HepG2 (cell line): ENCODE results near the gene CD109. TPM values are rescaled to one million over a fixed set of nuclear protein-coding genes. Genes with fewer than 3 reads are reported as not detected.

Source experiments
- ATAC-seq: fragments of 200-7000 bp; cut with Tn5 transposase; 3 replicates; pipeline ENCODE4 v1.9.1; 2020; ENCODE audit warnings: mild to moderate bottlenecking, moderate library complexity
- BruUV-seq: library from RNA; stranded (reverse); fragments of 400-500 nt; replicated peaks from 2 replicates; lab custom pipeline; 2021; lab: Mats Ljungman, UMichigan
- CTCF ChIA-PET: fragments of 300-600 bp; formaldehyde crosslinking; extraction: SDS; loops from one replicate; lab custom pipeline; 2021; ENCODE audit warnings: low total read pairs, inconsistent platforms, low intra/inter-chr PET ratio; lab: Yijun Ruan, JAX
- POLR2A ChIA-PET: fragments of 350-600 bp; sonication (Branson Sonifier 250); formaldehyde crosslinking; loops from one replicate; lab custom pipeline; 2020; ENCODE audit warnings: antibody characterized with exemption, inconsistent platforms; lab: Yijun Ruan, JAX
- DNase-seq: peaks from one replicate; pipeline ENCODE4 v3.0.0-alpha.2; 2015; ENCODE audit warnings: low spot score
- FAIRE-seq: peaks from 3 replicates; lab custom pipeline; 2011; peaks lifted over from hg19 to GRCh38; lab: Jason Lieb, UNC
- H2AFZ ChIP-seq: one replicate; pipeline ENCODE4 v1.6.1; 2011; ENCODE audit warnings: low read length, inconsistent platforms
- H3K27ac ChIP-seq: fragments of 300-600 bp; 3 replicates; pipeline ENCODE4 v1.8.0; 2011; ENCODE audit warnings: mixed run types, mild to moderate bottlenecking, mixed read lengths, low read length, inconsistent platforms; ENCODE audit not compliant: insufficient read depth; ENCODE audit errors: extremely low read length
- H3K27me3 ChIP-seq, 2 experiments: fragments of 200-600 bp in 1 of 2; 2 replicates in 1 of 2; 3 replicates in 1 of 2; pipeline versions ENCODE4 v1.6.0 to v1.8.0; 2011; ENCODE audit warnings: low read length in 2 of 2, mild to moderate bottlenecking in 2 of 2, moderate library complexity in 2 of 2, inconsistent platforms in 1 of 2; ENCODE audit not compliant: insufficient read depth in 2 of 2, control insufficient read depth in 1 of 2
- H3K36me3 ChIP-seq, 2 experiments: fragments of 200-600 bp in 1 of 2; replicated peaks in 1 of 2; 2 replicates in 1 of 2; 3 replicates in 1 of 2; pipeline versions ENCODE4 v1.5.1 to v1.8.0; 2011; ENCODE audit warnings: low read length in 2 of 2, inconsistent platforms in 1 of 2; ENCODE audit not compliant: insufficient read depth in 2 of 2, control insufficient read depth in 1 of 2
- H3K4me1 ChIP-seq: 2 replicates; pipeline ENCODE4 v1.5.1; 2012; ENCODE audit warnings: low read length, inconsistent platforms; ENCODE audit not compliant: insufficient read depth
- H3K4me2 ChIP-seq: 2 replicates; pipeline ENCODE4 v1.6.0; 2011; ENCODE audit warnings: low read depth, low read length, inconsistent platforms
- H3K4me3 ChIP-seq, 3 experiments: fragments of 200-600 bp in 1 of 3; sonication (generic), shearing (Covaris generic) in 1 of 3; replicated peaks in 1 of 3; 2 replicates each; pipeline ENCODE4 v1.5.1; 2011 to 2016; ENCODE audit warnings: low read length in 3 of 3, inconsistent platforms in 2 of 3, low read depth in 2 of 3, mild to moderate bottlenecking in 2 of 3, control low read depth in 1 of 3, mixed read lengths in 1 of 3; ENCODE audit not compliant: insufficient read depth in 1 of 3
- H3K79me2 ChIP-seq: one replicate; pipeline ENCODE4 v1.6.1; 2011; ENCODE audit warnings: low read length, inconsistent platforms; ENCODE audit not compliant: insufficient read depth
- H3K9ac ChIP-seq: 2 replicates; pipeline ENCODE4 v1.6.0; 2011; ENCODE audit warnings: mild to moderate bottlenecking, low read depth, low read length, inconsistent platforms; ENCODE audit not compliant: insufficient read depth
- H3K9me3 ChIP-seq: 2 replicates; pipeline ENCODE4 v1.5.1; 2012; ENCODE audit warnings: mild to moderate bottlenecking, low read length
- H4K20me1 ChIP-seq: 2 replicates; pipeline ENCODE4 v1.6.0; 2011; ENCODE audit warnings: inconsistent platforms, mild to moderate bottlenecking, low read length, moderate library complexity; ENCODE audit not compliant: insufficient read depth
- DNMT1 ChIP-seq: sonication (generic); formaldehyde crosslinking; IDR thresholded peaks from 2 replicates; pipeline ENCODE4 v1.5.1; 2020; ENCODE audit warnings: mild to moderate bottlenecking, missing genetic modification reagents
- FLYWCH1 ChIP-seq: sonication (generic); formaldehyde crosslinking; IDR thresholded peaks from 2 replicates; pipeline ENCODE4 v1.8.1; 2023; ENCODE audit warnings: mild to moderate bottlenecking, missing genetic modification reagents
- GTF2F1 ChIP-seq: fragments of 150-350 bp; IDR thresholded peaks from 2 replicates; pipeline ENCODE4 v1.6.1; 2014; ENCODE audit warnings: low read length
- HOXA5 ChIP-seq: sonication (generic); formaldehyde crosslinking; IDR thresholded peaks from 2 replicates; pipeline ENCODE4 v1.4.0; 2020; ENCODE audit warnings: missing genetic modification reagents
- RARA ChIP-seq: IDR thresholded peaks from 2 replicates; pipeline ENCODE4 v1.6.1; 2016; ENCODE audit warnings: missing genetic modification reagents, missing compliant biosample characterization
- TIGD3 ChIP-seq: sonication (generic); formaldehyde crosslinking; IDR thresholded peaks from 2 replicates; pipeline ENCODE4 v1.5.1; 2020; ENCODE audit warnings: mild to moderate bottlenecking, missing genetic modification reagents, borderline replicate concordance
- ZFP41 ChIP-seq: sonication (generic); formaldehyde crosslinking; IDR thresholded peaks from 2 replicates; pipeline ENCODE4 v1.4.0; 2020; ENCODE audit warnings: mild to moderate bottlenecking, missing genetic modification reagents, borderline replicate concordance
- ZNF326 ChIP-seq: sonication (generic); formaldehyde crosslinking; IDR thresholded peaks from 2 replicates; pipeline ENCODE4 v1.4.0; 2020; ENCODE audit warnings: missing genetic modification reagents, borderline replicate concordance
- ZNF430 ChIP-seq: sonication (generic); formaldehyde crosslinking; IDR thresholded peaks from 2 replicates; pipeline ENCODE4 v1.9.0; 2021; ENCODE audit warnings: mild to moderate bottlenecking, missing genetic modification reagents
- ZNF790 ChIP-seq: sonication (generic); formaldehyde crosslinking; IDR thresholded peaks from 2 replicates; pipeline ENCODE4 v1.8.0; 2022; ENCODE audit warnings: missing genetic modification reagents, mild to moderate bottlenecking, borderline replicate concordance
- whole genome bisulfite sequencing: methylation state at CpG from one replicate; pipeline ENCODE4 v1.1.6; 2017; ENCODE audit warnings: low lambda C conversion rate; 5-methylcytosine and 5-hydroxymethylcytosine counted together
- in situ Hi-C: cut with HindIII; loops from 2 replicates; pipeline ENCODE4 v1.10.0; 2017; ENCODE audit warnings: low pct_unique_long_range_greater_than_20kb; ENCODE audit not compliant: extremely low pct_ligation_motif_present
- intact Hi-C: fragments of 100-400 bp; cut with micrococcal nuclease; formaldehyde crosslinking; loops from one replicate; pipeline ENCODE4 v1.10.0; 2022; ENCODE audit not compliant: unreplicated experiment
- polyA plus RNA-seq, 8 experiments: library from polyadenylated mRNA; depleted of rRNA in 3 of 8; stranded (reverse) in 7 of 8; unstranded in 1 of 8; fragments of >200 nt; fragmentation: Illumina TruSeq in 4 of 8; extraction: Trizol in 4 of 8; gene quantifications; 2 replicates each; pipeline versions ENCODE4 v1.2.1 to v1.2.3, GENCODE V29; 2011 to 2016; ENCODE audit warnings: low read depth in 4 of 8, missing spikeins in 1 of 8, mixed read lengths in 1 of 8; ENCODE audit not compliant: insufficient read depth in 1 of 8
- total RNA-seq, 5 experiments: library from RNA; depleted of rRNA; stranded (reverse); fragments of >200 nt; fragmentation: Illumina TruSeq; extraction: Trizol; gene quantifications; 2 replicates each; pipeline ENCODE4 v1.2.3, GENCODE V29; 2016; ENCODE audit warnings: low read depth in 1 of 5
- TF ChIP-seq, protein P1 (sequence below): IDR thresholded peaks from 2 replicates; pipeline ENCODE4 v1.6.1; 2012; ENCODE audit warnings: inconsistent platforms
- TF ChIP-seq, protein P2 (sequence below): sonication (generic); formaldehyde crosslinking; IDR thresholded peaks from 2 replicates; pipeline ENCODE4 v1.5.1; 2020; ENCODE audit warnings: mild to moderate bottlenecking, missing genetic modification reagents, moderate library complexity
- TF ChIP-seq, protein P3 (sequence below): IDR thresholded peaks from 2 replicates; pipeline ENCODE4 v1.6.1; 2016; ENCODE audit warnings: missing genetic modification reagents, missing compliant biosample characterization

Gene CD109
- total and polyA plus RNA-seq, 2 of the 13 experiments (the other 11 are each of a cell fraction or from before 2014, with no cell fraction given) = 0.93 to 2.1 TPM

DNA sequence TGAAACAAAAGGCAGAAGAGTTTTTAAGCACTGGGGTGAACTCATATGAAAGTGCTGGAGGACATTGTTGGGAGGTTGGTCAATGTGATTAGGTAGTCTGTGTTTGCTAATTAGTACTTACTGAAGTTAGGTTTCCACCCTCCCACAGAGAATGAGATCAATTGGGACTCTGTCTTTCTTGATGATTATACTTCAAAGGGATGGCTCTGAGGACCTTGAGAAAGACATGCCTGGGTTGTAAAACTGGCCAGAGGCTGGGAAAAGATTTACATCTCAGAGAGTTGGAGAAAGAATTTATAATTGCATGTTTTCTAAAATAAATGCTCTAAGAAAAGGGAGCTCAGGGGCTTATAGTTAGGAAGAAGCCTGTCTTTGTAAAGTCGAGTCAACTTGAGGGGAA lies 74.0 kb downstream of the CD109 start:
- in situ Hi-C loops = no loop called here
- POLR2A ChIA-PET = no interaction called here

More for the DNA sequence above, 74.0 kb downstream of the CD109 start:
- no TSS peak for BruUV-seq
- Histone ChIP-seq H3K4me3 (no peak overlapping the region), H3K9me3 (no peaks in the 10 kb centered on the region), H3K27ac (no peak overlapping the region), H3K36me3 (no peaks in the 10 kb centered on the region), H3K27me3 (no peaks in the 10 kb centered on the region; a peak in 1 of 5 replicates), H3K79me2 (no peaks in the 10 kb centered on the region), H3K9ac (no peak overlapping the region)
- intact Hi-C loops = no loop called here
- 28% methylated on average over 1 of the region's 1 CpG for WGBS
- ATAC-seq (no peak), DNase-seq (no peak)
- no peak for TF ChIP-seq RARA (CRISPR knock-in tag)
- TF ChIP-seq, protein P1, sequence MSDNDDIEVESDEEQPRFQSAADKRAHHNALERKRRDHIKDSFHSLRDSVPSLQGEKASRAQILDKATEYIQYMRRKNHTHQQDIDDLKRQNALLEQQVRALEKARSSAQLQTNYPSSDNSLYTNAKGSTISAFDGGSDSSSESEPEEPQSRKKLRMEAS = no peak
- TF ChIP-seq ZFP41 (CRISPR knock-in tag) = no peak
- TF ChIP-seq TIGD3 = no peak
- no peak for TF ChIP-seq DNMT1 (CRISPR knock-in tag)
- TF ChIP-seq FLYWCH1 (CRISPR knock-in tag) = no peak
- no peak for TF ChIP-seq ZNF790 (CRISPR knock-in tag)
- no peak for TF ChIP-seq GTF2F1
- no peak for TF ChIP-seq ZNF430 (CRISPR knock-in tag)
- TF ChIP-seq, protein P2, sequence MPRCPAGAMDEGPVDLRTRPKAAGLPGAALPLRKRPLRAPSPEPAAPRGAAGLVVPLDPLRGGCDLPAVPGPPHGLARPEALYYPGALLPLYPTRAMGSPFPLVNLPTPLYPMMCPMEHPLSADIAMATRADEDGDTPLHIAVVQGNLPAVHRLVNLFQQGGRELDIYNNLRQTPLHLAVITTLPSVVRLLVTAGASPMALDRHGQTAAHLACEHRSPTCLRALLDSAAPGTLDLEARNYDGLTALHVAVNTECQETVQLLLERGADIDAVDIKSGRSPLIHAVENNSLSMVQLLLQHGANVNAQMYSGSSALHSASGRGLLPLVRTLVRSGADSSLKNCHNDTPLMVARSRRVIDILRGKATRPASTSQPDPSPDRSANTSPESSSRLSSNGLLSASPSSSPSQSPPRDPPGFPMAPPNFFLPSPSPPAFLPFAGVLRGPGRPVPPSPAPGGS = no peak
- TF ChIP-seq, protein P3, sequence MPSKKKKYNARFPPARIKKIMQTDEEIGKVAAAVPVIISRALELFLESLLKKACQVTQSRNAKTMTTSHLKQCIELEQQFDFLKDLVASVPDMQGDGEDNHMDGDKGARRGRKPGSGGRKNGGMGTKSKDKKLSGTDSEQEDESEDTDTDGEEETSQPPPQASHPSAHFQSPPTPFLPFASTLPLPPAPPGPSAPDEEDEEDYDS = no peak
- no peak for TF ChIP-seq ZNF326 (CRISPR knock-in tag)
- TF ChIP-seq HOXA5 (CRISPR knock-in tag) = no peak
- TF ChIP-seq, all 625 proteins: peak for 0
- CTCF ChIA-PET = no interaction called here
- H3K4me1 ChIP-seq = no peaks in the 10 kb centered on the region
- no peak for FAIRE-seq
- H3K4me2 ChIP-seq = no peak overlapping the region
- H2AFZ ChIP-seq = no peak overlapping the region
- no peaks in the 10 kb centered on the region for H4K20me1 ChIP-seq
